ENCODE results near the gene HOXB4. TPM values are rescaled to one million over a fixed set of nuclear protein-coding genes. Genes with fewer than 3 reads are reported as not detected.

Gene HOXB4
- total RNA-seq, 2 experiments from 2014 or later, result 0.16 to 0.17 TPM

GRCh38 chr17:48567646-48568354, 10.3 kb downstream of the HOXB4 start:
- TF ChIP-seq CTCF (IDR thresholded peaks at IDR 0.05), result no peak
- Mint-ChIP-seq H3K4me3 (no peak overlapping the region), H3K36me3 (ENCODE audit: low read depth) (no peaks in the 10 kb centered on the region), H3K4me1 (ENCODE audit: low read depth) (peaks cover 5% of the 10 kb centered on the region), H3K27ac (no peak overlapping the region), H3K27me3 (peaks cover 19% of the 10 kb centered on the region), H3K9me3 (no peaks in the 10 kb centered on the region)
- CTCF ChIA-PET, result no interaction called here
- DNase-seq (no peak), ATAC-seq (ENCODE audit: poor library complexity) (no peak)
- peaks cover 3 to 9% of the 10 kb centered on the region in 2 experiments for H3K27me3 ChIP-seq (ENCODE audit: control insufficient read depth in 1 of 2, insufficient read depth in 2 of 2, low read length in 2 of 2)
- H3K4me1 ChIP-seq (ENCODE audit: insufficient read depth, low read length), result no peaks in the 10 kb centered on the region
- no peak overlapping the region for H3K4me3 ChIP-seq (ENCODE audit: low read length)
- intact Hi-C loops (cut with DNase I, micrococcal nuclease), result no loop called here
- H3K36me3 ChIP-seq (ENCODE audit: insufficient read depth, low read length), result no peaks in the 10 kb centered on the region
- H3K9me3 ChIP-seq (ENCODE audit: control insufficient read depth in 1 of 2, insufficient read depth in 1 of 2, low read length in 2 of 2), result no peaks in the 10 kb centered on the region
- POLR2A ChIA-PET, result no interaction called here
- no peak overlapping the region for H3K27ac ChIP-seq (ENCODE audit: low read depth in 1 of 2, low read length in 2 of 2)

- H3K36me3 ChIP-seq (ENCODE audit: insufficient read depth, low read length), result no peaks in the 10 kb centered on the region
- Mint-ChIP-seq H3K27me3 (peaks cover 19% of the 10 kb centered on the region), H3K4me3 (no peak overlapping the region), H3K36me3 (ENCODE audit: low read depth) (no peaks in the 10 kb centered on the region), H3K9me3 (no peaks in the 10 kb centered on the region), H3K27ac (no peak overlapping the region), H3K4me1 (ENCODE audit: low read depth) (peaks cover 5% of the 10 kb centered on the region)
- no peaks in the 10 kb centered on the region for H3K9me3 ChIP-seq (ENCODE audit: control insufficient read depth in 1 of 2, insufficient read depth in 1 of 2, low read length in 2 of 2)
- no peak for TF ChIP-seq CTCF (IDR thresholded peaks at IDR 0.05)
- H3K4me3 ChIP-seq (ENCODE audit: low read length), result no peak overlapping the region
- H3K27ac ChIP-seq (ENCODE audit: low read depth in 1 of 2, low read length in 2 of 2), result no peak overlapping the region
- H3K4me1 ChIP-seq (ENCODE audit: insufficient read depth, low read length), result no peaks in the 10 kb centered on the region
- intact Hi-C loops (cut with DNase I, micrococcal nuclease), result no loop called here
- POLR2A ChIA-PET, result no interaction called here
- peaks cover 3 to 9% of the 10 kb centered on the region in 2 experiments for H3K27me3 ChIP-seq (ENCODE audit: control insufficient read depth in 1 of 2, insufficient read depth in 2 of 2, low read length in 2 of 2)
- no peak for ATAC-seq (ENCODE audit: poor library complexity)
- DNase-seq, result no peak
- CTCF ChIA-PET, result no interaction called here
Observed at GRCh38 chr17:48567209-48567608, 10.9 kb downstream of the HOXB4 start.

- Histone ChIP-seq H3K9me3 (ENCODE audit: control insufficient read depth in 1 of 2, insufficient read depth in 1 of 2, low read length in 2 of 2) (no peaks in the 10 kb centered on the region), H3K4me1 (ENCODE audit: insufficient read depth, low read length) (no peaks in the 10 kb centered on the region), H3K36me3 (ENCODE audit: insufficient read depth, low read length) (no peaks in the 10 kb centered on the region), H3K4me3 (ENCODE audit: low read length) (no peak overlapping the region), H3K27me3 (ENCODE audit: control insufficient read depth in 1 of 2, insufficient read depth in 2 of 2, low read length in 2 of 2) (peaks cover 3 to 9% of the 10 kb centered on the region in 2 experiments), H3K27ac (ENCODE audit: low read depth in 1 of 2, low read length in 2 of 2) (no peak overlapping the region)
- ATAC-seq (ENCODE audit: poor library complexity) (no peak), DNase-seq (no peak)
- H3K9me3 Mint-ChIP-seq, result no peaks in the 10 kb centered on the region
- ChIA-PET CTCF (no interaction called here), POLR2A (no interaction called here)
- no peak for TF ChIP-seq CTCF (IDR thresholded peaks at IDR 0.05)
- intact Hi-C loops (cut with DNase I, micrococcal nuclease), result no loop called here
- no peak overlapping the region for H3K4me3 Mint-ChIP-seq
- peaks cover 5% of the 10 kb centered on the region for H3K4me1 Mint-ChIP-seq (ENCODE audit: low read depth)
- H3K27ac Mint-ChIP-seq, result no peak overlapping the region
- peaks cover 14% of the 10 kb centered on the region for H3K27me3 Mint-ChIP-seq
- H3K36me3 Mint-ChIP-seq (ENCODE audit: low read depth), result no peaks in the 10 kb centered on the region
Observed at GRCh38 chr17:48566717-48567116, 11.4 kb downstream of the HOXB4 start.
